GM10266 (cell line): ENCODE results near the gene IFNA14.

ENCODE experiments used
- DNase-seq: peaks from one replicate; pipeline ENCODE4 v3.0.0; 2012; ENCODE audit errors: extremely low spot score
- CTCF ChIP-seq: IDR thresholded peaks from 2 replicates; pipeline ENCODE4 v1.5.1; 2012; ENCODE audit warnings: mild to moderate bottlenecking, low read depth; ENCODE audit not compliant: control insufficient read depth, insufficient read depth; ENCODE audit errors: missing control alignments

IFNA14 gene

GRCh38 chr9:21266733-21267484 is 27.1 kb upstream of the IFNA14 start:
- no peak for TF ChIP-seq CTCF
- no peak for DNase-seq

GRCh38 chr9:21265421-21266189 is 25.8 kb upstream of the IFNA14 start:
- TF ChIP-seq CTCF = no peak
- DNase-seq = no peak

- TF ChIP-seq CTCF = no peak
- no peak for DNase-seq
Observed at GRCh38 chr9:21255538-21256212, 15.9 kb upstream of the IFNA14 start.

GRCh38 chr9:21252721-21253547 is 13.1 kb upstream of the IFNA14 start:
- peak; percentile 25 for DNase-seq
- peak; percentile 65 for TF ChIP-seq CTCF

GRCh38 chr9:21251638-21252037 is 11.8 kb upstream of the IFNA14 start:
- no peak for TF ChIP-seq CTCF
- DNase-seq = no peak

DNA sequence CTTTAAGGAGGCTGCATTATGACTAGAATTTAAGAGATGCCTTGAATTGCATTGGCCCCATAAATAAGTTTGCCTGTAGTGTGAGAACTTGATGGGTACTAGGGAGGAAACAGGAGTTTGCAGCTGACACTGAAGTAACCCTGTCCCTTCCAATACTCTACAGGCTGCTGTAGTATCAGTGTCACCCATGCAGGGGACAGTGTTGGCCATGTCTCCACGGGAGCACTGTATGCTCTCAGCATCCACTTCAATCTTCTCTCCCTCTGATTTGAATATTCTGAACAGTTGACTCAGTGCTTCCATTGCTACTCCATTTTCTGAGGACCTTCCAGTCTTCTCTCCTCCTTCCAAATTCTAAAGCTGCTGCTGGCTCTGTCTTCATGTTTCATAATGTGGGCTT is 11.4 kb upstream of the IFNA14 start:
- no peak for TF ChIP-seq CTCF
- DNase-seq = no peak
